ENCODE results near the gene BCL6. TPM values are rescaled to one million over a fixed set of nuclear protein-coding genes. Genes with fewer than 3 reads are reported as not detected.

BCL6 gene
- total and polyA plus RNA-seq, 10 of the 15 experiments (the other 5 are each of a cell fraction or from before 2014, with no cell fraction given) = 0.04 to 0.85 (median 0.15) TPM

DNA sequence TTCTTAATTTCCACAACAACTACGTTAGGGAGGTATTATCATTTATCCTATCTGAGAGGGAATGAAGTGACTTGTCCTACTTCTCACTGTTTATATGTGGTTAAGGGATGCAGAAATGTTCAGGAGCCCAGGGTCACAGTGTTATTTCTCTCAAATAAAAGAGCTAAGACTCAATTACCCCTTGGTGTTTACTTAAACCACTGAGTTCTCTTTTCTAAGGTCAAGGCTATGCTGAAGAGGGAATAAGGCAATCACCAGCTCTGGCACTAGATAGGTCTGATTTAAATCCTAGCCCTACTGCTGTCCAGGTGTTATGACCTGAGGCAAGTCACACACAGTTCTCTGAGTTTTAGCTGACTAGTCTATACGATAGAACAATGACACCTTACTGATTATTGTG is 35.7 kb upstream of the BCL6 start (continued):
- TF ChIP-seq E2F8 (IDR thresholded peaks at IDR 0.05; ENCODE audit: low read depth, partially characterized antibody) (no peak), KDM1A (IDR thresholded peaks at IDR 0.05; ENCODE audit: borderline replicate concordance) (no peak), ZNF384 (IDR thresholded peaks at IDR 0.05; ENCODE audit: borderline replicate concordance, low read depth, low read length) (no peak), POLR2AphosphoS5 (IDR thresholded peaks at IDR 0.05; ENCODE audit: low read length) (no peak), ZNF207 (IDR thresholded peaks at IDR 0.05; ENCODE audit: borderline replicate concordance) (no peak), NFXL1 (IDR thresholded peaks at IDR 0.05; ENCODE audit: borderline replicate concordance) (no peak)

- Histone ChIP-seq H3K9ac (ENCODE audit: control insufficient read depth, insufficient read depth, low read length) (no peak overlapping the region), H3K4me3 (no peak overlapping the region), H3K36me3 (ENCODE audit: control insufficient read depth in 2 of 2, insufficient read depth in 2 of 2, low read length in 1 of 2) (no peaks in the 10 kb centered on the region), H3K9me3 (replicated peaks; ENCODE audit: control insufficient read depth, insufficient read depth, low read length) (no peaks in the 10 kb centered on the region), H3K79me2 (ENCODE audit: control insufficient read depth, insufficient read depth, low read length) (no peaks in the 10 kb centered on the region), H4K20me1 (ENCODE audit: control insufficient read depth, insufficient read depth) (no peaks in the 10 kb centered on the region; the same call in 1 of the 2 replicates), H2AFZ (ENCODE audit: control insufficient read depth, low read depth, low read length) (no peak overlapping the region), H3K27ac (ENCODE audit: control insufficient read depth, insufficient read depth) (no peak overlapping the region), H3K4me2 (ENCODE audit: control insufficient read depth, insufficient read depth) (no peak overlapping the region), H3K27me3 (replicated peaks in 1 of 2; ENCODE audit: control insufficient read depth in 2 of 2, insufficient read depth in 2 of 2, low read length in 1 of 2) (no peaks in the 10 kb centered on the region), H3K4me1 (ENCODE audit: control insufficient read depth, insufficient read depth, low read length) (peaks cover 20% of the 10 kb centered on the region)
- ChIA-PET POLR2A (interaction anchor here (0.5 kb wide), 1 partner anchor 1901 kb away, joined by 3 read pairs; no protein-coding TSS in a partner anchor), CTCF (interaction anchor here (1.0 to 1.5 kb wide), 2 partner anchors 9 to 31 kb away, joined by 3 read pairs; no protein-coding TSS in a partner anchor), RAD21 (ENCODE audit: unreplicated experiment) (no interaction called here), SMC1A (ENCODE audit: uncharacterized antibody, unreplicated experiment) (interaction anchor here (1.5 to 2.0 kb wide), 2 partner anchors 10 to 28 kb away, joined by 5 read pairs; no protein-coding TSS in a partner anchor)
- intact Hi-C loops (cut with micrococcal nuclease; ENCODE audit: unreplicated experiment) (no loop called here), in situ Hi-C loops (cut with MboI) (no loop called here)
- TF ChIP-seq, protein P1, sequence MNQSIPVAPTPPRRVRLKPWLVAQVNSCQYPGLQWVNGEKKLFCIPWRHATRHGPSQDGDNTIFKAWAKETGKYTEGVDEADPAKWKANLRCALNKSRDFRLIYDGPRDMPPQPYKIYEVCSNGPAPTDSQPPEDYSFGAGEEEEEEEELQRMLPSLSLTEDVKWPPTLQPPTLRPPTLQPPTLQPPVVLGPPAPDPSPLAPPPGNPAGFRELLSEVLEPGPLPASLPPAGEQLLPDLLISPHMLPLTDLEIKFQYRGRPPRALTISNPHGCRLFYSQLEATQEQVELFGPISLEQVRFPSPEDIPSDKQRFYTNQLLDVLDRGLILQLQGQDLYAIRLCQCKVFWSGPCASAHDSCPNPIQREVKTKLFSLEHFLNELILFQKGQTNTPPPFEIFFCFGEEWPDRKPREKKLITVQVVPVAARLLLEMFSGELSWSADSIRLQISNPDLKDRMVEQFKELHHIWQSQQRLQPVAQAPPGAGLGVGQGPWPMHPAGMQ (IDR thresholded peaks at IDR 0.05; ENCODE audit: borderline replicate concordance) = no peak
- no peak for TF ChIP-seq ZNF274 (IDR thresholded peaks at IDR 0.05; ENCODE audit: insufficient read depth, insufficient read length)
- TF ChIP-seq PAX8 (IDR thresholded peaks at IDR 0.05) = no peak
- TF ChIP-seq GATAD2B (conservative IDR thresholded peaks at IDR 0.05; ENCODE audit: low read depth) = no peak
- TF ChIP-seq ELK1 (IDR thresholded peaks at IDR 0.05; ENCODE audit: low read depth, low read length) = no peak
- TF ChIP-seq, protein P2, sequence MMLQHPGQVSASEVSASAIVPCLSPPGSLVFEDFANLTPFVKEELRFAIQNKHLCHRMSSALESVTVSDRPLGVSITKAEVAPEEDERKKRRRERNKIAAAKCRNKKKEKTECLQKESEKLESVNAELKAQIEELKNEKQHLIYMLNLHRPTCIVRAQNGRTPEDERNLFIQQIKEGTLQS (IDR thresholded peaks at IDR 0.05; ENCODE audit: borderline replicate concordance, extremely low read depth, low read depth, low read length) = no peak
- BruUV-seq (replicated peaks) = no TSS peak
- FAIRE-seq = no peak
- no peak for DNase-seq (ENCODE audit: low read depth, low spot score)
- WGBS (ENCODE audit: insufficient coverage, insufficient replicate concordance, low lambda C conversion rate, missing lambda C conversion rate) = 74% methylated on average over 2 of the region's 2 CpGs
- ATAC-seq = no peak
These were observed 33.5 kb upstream of the BCL6 start for GRCh38 chr3:187778726-187779125.
